Activated CD4-positive, alpha-beta memory T cell treated with anti-CD3 and anti-CD28 coated beads, Interleukin-2, amount 10 ng/mL, durations not matched to agents 7 days and 5 days (primary cell): ENCODE data around the gene ZBTB4. TPM values are rescaled to one million over a fixed set of nuclear protein-coding genes. Genes with fewer than 3 reads are reported as not detected.
A peak's percentile ranks its signal among the peaks of the same experiment; 100 is the strongest.

Source experiments
- CTCF ChIA-PET: fragments of 350-600 bp; sonication (Branson Sonifier 250); formaldehyde crosslinking; loops from one replicate; lab custom pipeline; 2021; ENCODE audit warnings: antibody characterized with exemption, inconsistent platforms; lab: Charles Lee
- POLR2A ChIA-PET: fragments of 350-600 bp; sonication (Branson Sonifier 250); formaldehyde crosslinking; loops from one replicate; lab custom pipeline; 2021; ENCODE audit warnings: antibody characterized with exemption; lab: Charles Lee
- DNase-seq: peaks from one replicate; pipeline ENCODE4 v3.0.0-alpha.2; 2020
- H3K27ac Mint-ChIP-seq: one replicate; pipeline ENCODE4 v1.8.0; 2021; ENCODE audit warnings: mild to moderate bottlenecking, mixed read lengths
- H3K27me3 Mint-ChIP-seq: one replicate; pipeline ENCODE4 v1.8.0; 2021; ENCODE audit warnings: mixed read lengths
- H3K36me3 Mint-ChIP-seq: one replicate; pipeline ENCODE4 v1.8.0; 2021; ENCODE audit warnings: low read depth, mixed read lengths
- H3K4me1 Mint-ChIP-seq: one replicate; pipeline ENCODE4 v1.8.0; 2021; ENCODE audit warnings: mixed read lengths
- H3K4me3 Mint-ChIP-seq: one replicate; pipeline ENCODE4 v1.8.0; 2021; ENCODE audit warnings: mild to moderate bottlenecking, mixed read lengths
- H3K9me3 Mint-ChIP-seq: one replicate; pipeline ENCODE4 v1.8.0; 2021; ENCODE audit warnings: mixed read lengths
- total RNA-seq, 2 experiments: library from RNA; stranded (reverse); gene quantifications; one replicate each; pipeline ENCODE4 v1.2.3, GENCODE V29; 2021

The ZBTB4 gene, protein sequence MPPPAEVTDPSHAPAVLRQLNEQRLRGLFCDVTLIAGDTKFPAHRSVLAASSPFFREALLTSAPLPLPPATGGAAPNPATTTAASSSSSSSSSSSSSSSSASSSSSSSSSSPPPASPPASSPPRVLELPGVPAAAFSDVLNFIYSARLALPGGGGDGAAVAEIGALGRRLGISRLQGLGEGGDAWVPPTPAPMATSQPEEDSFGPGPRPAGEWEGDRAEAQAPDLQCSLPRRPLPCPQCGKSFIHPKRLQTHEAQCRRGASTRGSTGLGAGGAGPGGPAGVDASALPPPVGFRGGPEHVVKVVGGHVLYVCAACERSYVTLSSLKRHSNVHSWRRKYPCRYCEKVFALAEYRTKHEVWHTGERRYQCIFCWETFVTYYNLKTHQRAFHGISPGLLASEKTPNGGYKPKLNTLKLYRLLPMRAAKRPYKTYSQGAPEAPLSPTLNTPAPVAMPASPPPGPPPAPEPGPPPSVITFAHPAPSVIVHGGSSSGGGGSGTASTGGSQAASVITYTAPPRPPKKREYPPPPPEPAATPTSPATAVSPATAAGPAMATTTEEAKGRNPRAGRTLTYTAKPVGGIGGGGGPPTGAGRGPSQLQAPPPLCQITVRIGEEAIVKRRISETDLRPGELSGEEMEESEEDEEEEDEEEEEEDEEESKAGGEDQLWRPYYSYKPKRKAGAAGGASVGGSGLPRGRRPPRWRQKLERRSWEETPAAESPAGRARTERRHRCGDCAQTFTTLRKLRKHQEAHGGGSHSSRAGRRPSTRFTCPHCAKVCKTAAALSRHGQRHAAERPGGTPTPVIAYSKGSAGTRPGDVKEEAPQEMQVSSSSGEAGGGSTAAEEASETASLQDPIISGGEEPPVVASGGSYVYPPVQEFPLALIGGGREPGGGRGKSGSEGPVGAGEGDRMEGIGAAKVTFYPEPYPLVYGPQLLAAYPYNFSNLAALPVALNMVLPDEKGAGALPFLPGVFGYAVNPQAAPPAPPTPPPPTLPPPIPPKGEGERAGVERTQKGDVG
- total RNA-seq, result 10 to 100 TPM; 27.4 to 27.9 TPM

DNA sequence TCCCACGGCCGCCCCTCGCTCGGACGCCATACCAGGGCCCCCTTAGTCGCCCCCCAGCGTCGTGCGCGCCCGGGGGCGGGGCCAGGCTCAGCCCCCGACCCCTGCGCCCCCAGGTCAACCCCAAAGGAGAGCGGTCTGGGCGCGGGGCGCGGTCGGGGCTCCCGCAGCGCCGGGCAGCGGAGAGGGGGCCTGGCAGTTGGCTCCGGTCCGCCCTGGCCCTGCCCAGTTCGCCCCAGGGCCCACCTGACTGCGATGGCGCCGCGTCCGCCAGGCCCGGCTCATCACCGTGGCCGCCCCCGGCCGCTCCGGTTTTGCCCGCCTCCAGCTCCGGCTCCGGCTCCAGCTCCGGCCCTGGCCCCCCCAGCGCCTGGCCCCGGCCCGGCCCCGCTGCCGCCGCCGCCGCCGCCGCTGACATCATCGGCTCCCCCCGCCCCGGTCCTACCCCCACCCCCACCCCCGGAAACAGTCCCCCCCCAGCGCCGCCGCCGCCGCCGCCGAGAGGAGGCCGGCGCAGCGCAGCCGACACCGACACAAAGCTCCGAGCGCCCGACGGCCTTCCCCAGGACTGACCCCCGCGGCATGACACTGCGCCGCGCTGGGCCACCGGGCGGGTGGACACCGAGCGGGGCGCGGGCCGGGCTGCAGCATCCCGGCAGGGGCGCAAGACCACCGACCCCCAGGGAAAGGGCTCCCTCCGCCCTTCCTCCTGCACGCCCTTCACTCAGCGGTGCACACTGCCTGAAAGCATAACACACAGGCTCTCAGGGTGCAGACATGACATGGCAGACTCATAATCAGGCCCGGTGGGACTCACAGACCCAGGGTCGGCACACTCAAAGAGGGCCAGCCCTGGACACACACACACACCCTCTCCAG, at the start of gene ZBTB4:
Gene ZBTB4 (minus strand): TSS at position 419 of the 876 bp plus-strand sequence. CDS start 12,830 bp downstream, outside the sequence.
- peak within 1 kb of the TSS; percentile 88 for H3K4me3 Mint-ChIP-seq
- H3K36me3 Mint-ChIP-seq, result peaks cover 9% of the 10 kb centered on the region
- POLR2A ChIA-PET, result interaction anchor here (0.6 to 13.0 kb wide), 17 partner anchors 8 to 355 kb away, joined by 3 to 232 read pairs (median 6); partner anchors contain the start of genes ACAP1, CD68, CHRNB1 and FGF11
- H3K27ac Mint-ChIP-seq, result peak within 1 kb of the TSS; percentile 83
- peaks cover 59% of the 10 kb centered on the region for H3K4me1 Mint-ChIP-seq
- H3K27me3 Mint-ChIP-seq, result no peaks in the 10 kb centered on the region
- peak; percentile 62 for DNase-seq
- no peaks in the 10 kb centered on the region for H3K9me3 Mint-ChIP-seq
- CTCF ChIA-PET, result interaction anchor here (1.3 to 2.7 kb wide), 4 partner anchors 36 to 123 kb away, joined by 3 to 14 read pairs (median 5); no protein-coding TSS in a partner anchor

DNA sequence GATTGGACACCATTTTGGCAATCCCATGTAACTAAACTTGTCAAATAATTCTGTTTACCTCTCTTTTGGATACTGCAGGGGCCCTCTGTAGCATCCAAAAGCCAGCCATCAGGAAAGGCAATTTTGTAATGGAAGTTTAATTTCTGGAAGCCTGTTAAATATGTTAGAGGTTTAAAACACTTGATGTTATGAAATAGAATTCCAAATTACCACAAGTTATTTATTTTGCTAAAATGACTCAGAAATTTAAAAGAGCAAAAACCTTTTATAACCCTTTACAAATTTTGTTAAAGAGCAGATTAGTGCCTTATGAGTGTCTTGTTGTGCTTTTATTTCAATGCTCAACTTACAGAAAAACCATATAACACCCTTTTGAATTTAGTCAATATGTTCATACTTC, 49.4 kb upstream of the ZBTB4 start:
- Mint-ChIP-seq H3K36me3 (peaks cover 3% of the 10 kb centered on the region), H3K9me3 (peaks cover 18% of the 10 kb centered on the region), H3K27me3 (no peaks in the 10 kb centered on the region), H3K4me1 (no peaks in the 10 kb centered on the region), H3K27ac (no peak overlapping the region), H3K4me3 (no peak overlapping the region)
- ChIA-PET POLR2A (no interaction called here), CTCF (no interaction called here)
- no peak for DNase-seq

DNA sequence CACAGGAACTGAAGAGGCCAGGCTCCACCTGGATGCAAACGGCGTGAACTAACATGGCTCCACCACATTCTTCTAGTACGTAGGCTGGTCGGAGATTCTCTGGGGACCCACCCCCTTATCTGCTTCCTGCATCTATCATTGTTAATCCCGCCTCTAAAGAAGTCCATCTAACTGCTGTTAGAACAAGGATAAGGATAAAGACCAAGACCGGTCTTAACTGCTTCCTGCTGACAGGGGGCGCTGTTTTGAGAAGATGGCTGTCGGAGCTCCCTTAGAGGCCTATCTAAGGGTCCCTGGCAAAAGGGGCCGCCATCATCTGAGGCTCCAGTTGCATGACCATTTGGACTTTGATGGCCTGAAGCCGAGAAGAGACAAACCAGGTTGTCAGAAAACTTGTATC, 43.6 kb upstream of the ZBTB4 start:
- Mint-ChIP-seq H3K36me3 (no peaks in the 10 kb centered on the region), H3K27me3 (no peaks in the 10 kb centered on the region), H3K4me1 (no peaks in the 10 kb centered on the region), H3K27ac (no peak overlapping the region), H3K4me3 (no peak overlapping the region), H3K9me3 (peaks cover 9% of the 10 kb centered on the region)
- ChIA-PET CTCF (interaction anchor here (0.7 to 15.8 kb wide), 6 partner anchors 8 to 257 kb away, joined by 3 to 207 read pairs (median 4); partner anchors contain the start of genes SENP3 and TNFSF13), POLR2A (interaction anchor here (1.2 kb wide), 1 partner anchor 38 kb away, joined by 4 read pairs; no protein-coding TSS in a partner anchor)
- peak; percentile 53 for DNase-seq

DNA sequence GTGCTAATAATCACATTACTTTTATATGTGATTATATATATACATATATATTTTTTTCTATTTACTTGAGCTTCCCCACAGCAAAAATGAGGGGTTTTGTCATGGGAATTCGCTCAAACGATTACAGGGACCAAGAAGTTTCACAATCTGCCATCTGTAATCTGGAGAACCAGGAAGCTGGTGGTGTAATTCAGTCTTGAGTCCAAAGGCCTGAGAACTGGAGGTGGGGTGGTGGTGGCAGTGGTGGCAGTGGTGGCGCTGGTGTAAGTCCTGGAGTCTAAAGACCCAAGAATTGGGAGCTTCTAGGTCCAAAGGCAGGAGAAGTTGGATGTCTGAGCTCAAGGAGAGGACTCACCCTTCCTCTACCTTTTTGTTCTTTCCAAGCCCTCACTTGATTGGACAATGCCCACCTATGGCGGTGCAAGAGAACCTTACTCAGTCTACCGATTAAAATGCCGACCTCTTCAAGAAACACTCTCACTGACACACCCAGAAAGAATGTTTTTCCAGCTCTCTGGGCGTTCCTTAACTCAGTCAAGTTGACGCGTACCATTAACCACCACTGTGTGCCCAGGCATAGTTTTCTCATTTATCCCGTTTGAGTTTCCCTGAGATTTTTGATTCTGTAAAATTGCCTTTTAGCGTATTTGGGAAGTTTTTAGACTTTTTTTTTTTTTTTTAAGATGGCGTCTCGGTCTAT, 36.6 kb upstream of the ZBTB4 start:
- H3K36me3 Mint-ChIP-seq, result peaks cover 40% of the 10 kb centered on the region
- no peaks in the 10 kb centered on the region for H3K27me3 Mint-ChIP-seq
- no peak for DNase-seq
- no peak overlapping the region for H3K4me3 Mint-ChIP-seq
- H3K27ac Mint-ChIP-seq, result no peak overlapping the region
- no peaks in the 10 kb centered on the region for H3K9me3 Mint-ChIP-seq
- H3K4me1 Mint-ChIP-seq, result no peaks in the 10 kb centered on the region
- POLR2A ChIA-PET, result interaction anchor here (0.7 to 1.7 kb wide), 8 partner anchors 9 to 79 kb away, joined by 3 to 6 read pairs (median 4); partner anchors contain the start of genes POLR2A and SENP3
- CTCF ChIA-PET, result interaction anchor here (0.6 to 15.8 kb wide), 9 partner anchors 13 to 160 kb away, joined by 3 to 207 read pairs (median 9); partner anchors contain the start of genes MPDU1, SENP3, SOX15 and TNFSF12

DNA sequence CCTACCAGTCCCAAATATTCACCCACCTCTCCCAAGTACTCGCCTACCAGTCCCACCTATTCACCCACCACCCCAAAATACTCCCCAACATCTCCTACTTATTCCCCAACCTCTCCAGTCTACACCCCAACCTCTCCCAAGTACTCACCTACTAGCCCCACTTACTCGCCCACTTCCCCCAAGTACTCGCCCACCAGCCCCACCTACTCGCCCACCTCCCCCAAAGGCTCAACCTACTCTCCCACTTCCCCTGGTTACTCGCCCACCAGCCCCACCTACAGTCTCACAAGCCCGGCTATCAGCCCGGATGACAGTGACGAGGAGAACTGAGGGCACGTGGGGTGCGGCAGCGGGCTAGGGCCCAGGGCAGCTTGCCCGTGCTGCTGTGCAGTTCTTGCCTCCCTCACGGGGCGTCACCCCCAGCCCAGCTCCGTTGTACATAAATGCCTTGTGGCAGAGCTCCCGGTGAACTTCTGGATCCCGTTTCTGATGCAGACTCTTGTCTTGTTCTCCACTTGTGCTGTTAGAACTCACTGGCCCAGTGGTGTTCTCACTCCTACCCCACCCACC, 34.5 kb upstream of the ZBTB4 start:
- H3K9me3 Mint-ChIP-seq, result no peaks in the 10 kb centered on the region
- H3K27me3 Mint-ChIP-seq, result no peaks in the 10 kb centered on the region
- no peaks in the 10 kb centered on the region for H3K4me1 Mint-ChIP-seq

DNA sequence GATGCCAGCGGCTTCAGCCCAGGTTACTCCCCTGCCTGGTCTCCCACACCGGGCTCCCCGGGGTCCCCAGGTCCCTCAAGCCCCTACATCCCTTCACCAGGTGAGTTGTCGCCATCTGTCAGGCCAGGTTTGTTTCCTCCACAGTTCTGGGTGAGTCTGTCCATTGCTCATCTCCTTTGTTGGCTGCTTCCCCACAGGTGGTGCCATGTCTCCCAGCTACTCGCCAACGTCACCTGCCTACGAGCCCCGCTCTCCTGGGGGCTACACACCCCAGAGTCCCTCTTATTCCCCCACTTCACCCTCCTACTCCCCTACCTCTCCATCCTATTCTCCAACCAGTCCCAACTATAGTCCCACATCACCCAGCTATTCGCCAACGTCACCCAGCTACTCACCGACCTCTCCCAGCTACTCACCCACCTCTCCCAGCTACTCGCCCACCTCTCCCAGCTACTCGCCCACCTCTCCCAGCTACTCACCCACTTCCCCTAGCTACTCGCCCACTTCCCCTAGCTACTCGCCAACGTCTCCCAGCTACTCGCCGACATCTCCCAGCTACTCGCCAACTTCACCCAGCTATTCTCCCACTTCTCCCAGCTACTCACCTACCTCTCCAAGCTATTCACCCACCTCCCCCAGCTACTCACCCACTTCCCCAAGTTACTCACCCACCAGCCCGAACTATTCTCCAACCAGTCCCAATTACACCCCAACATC, 33.6 kb upstream of the ZBTB4 start:
- Mint-ChIP-seq H3K9me3 (no peaks in the 10 kb centered on the region), H3K27me3 (no peaks in the 10 kb centered on the region), H3K36me3 (peaks cover 66% of the 10 kb centered on the region), H3K4me1 (no peaks in the 10 kb centered on the region), H3K4me3 (no peak overlapping the region), H3K27ac (no peak overlapping the region)
- CTCF ChIA-PET, result interaction anchor here (0.7 to 15.8 kb wide), 9 partner anchors 10 to 77 kb away, joined by 3 to 207 read pairs (median 5); partner anchors contain the start of genes SENP3, SOX15, TNFSF12 and TNFSF13
- no peak for DNase-seq
- POLR2A ChIA-PET, result interaction anchor here (1.0 to 4.2 kb wide), 6 partner anchors 39 to 76 kb away, joined by 3 to 43 read pairs (median 4); partner anchors contain the start of genes SENP3 and TNFSF13

More for the DNA sequence above, 34.5 kb upstream of the ZBTB4 start:
- ChIA-PET POLR2A (interaction anchor here (1.1 to 4.2 kb wide), 7 partner anchors 38 to 174 kb away, joined by 3 to 43 read pairs (median 4); partner anchors contain the start of genes SENP3, TNFSF13, TP53 and WRAP53), CTCF (interaction anchor here (0.7 to 15.8 kb wide), 19 partner anchors 9 to 184 kb away, joined by 3 to 207 read pairs (median 4); partner anchors contain the start of genes MPDU1, NEURL4, SENP3 and SOX15)
- DNase-seq, result no peak
- Mint-ChIP-seq H3K4me3 (no peak overlapping the region), H3K36me3 (peaks cover 57% of the 10 kb centered on the region), H3K27ac (no peak overlapping the region)

DNA sequence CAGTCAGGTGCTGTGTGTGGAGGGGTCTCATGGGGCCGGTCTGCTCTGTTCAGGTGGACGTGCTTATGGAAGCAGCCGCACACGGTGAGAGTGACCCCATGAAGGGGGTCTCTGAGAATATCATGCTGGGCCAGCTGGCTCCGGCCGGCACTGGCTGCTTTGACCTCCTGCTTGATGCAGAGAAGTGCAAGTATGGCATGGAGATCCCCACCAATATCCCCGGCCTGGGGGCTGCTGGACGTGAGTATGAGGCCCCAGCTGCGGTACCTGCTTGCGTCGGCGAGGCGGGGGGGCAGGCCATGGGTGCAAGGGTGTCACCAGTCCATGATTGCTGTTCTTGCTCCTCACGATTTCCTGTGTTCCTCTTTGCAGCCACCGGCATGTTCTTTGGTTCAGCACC, 32.7 kb upstream of the ZBTB4 start:
- H3K4me1 Mint-ChIP-seq, result no peaks in the 10 kb centered on the region
- DNase-seq, result no peak
- H3K36me3 Mint-ChIP-seq, result peaks cover 74% of the 10 kb centered on the region
- no peak overlapping the region for H3K4me3 Mint-ChIP-seq
- H3K9me3 Mint-ChIP-seq, result no peaks in the 10 kb centered on the region
- ChIA-PET POLR2A (interaction anchor here (2.9 to 4.2 kb wide), 2 partner anchors 40 to 49 kb away, joined by 11 to 43 read pairs; partner anchors contain the start of gene SENP3), CTCF (interaction anchor here (0.6 to 15.8 kb wide), 3 partner anchors 22 to 47 kb away, joined by 3 to 207 read pairs (median 16); partner anchors contain the start of genes SENP3 and TNFSF13)
- H3K27me3 Mint-ChIP-seq, result no peaks in the 10 kb centered on the region
- no peak overlapping the region for H3K27ac Mint-ChIP-seq

DNA sequence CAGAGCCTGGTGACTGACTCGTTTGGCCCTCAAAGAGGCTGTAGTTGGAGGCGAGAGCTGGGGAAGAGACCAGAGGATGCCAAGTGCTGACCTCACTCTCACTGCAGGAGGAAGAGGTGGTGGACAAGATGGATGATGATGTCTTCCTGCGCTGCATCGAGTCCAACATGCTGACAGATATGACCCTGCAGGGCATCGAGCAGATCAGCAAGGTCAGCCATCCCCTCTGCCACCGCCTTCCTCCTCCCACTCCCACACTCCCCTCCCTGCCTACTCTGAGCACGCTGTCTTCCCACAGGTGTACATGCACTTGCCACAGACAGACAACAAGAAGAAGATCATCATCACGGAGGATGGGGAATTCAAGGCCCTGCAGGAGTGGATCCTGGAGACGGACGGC, 31.7 kb upstream of the ZBTB4 start:
- H3K4me1 Mint-ChIP-seq, result no peaks in the 10 kb centered on the region
- ChIA-PET POLR2A (interaction anchor here (4.2 kb wide), 1 partner anchor 50 kb away, joined by 43 read pairs; the partner anchor contains the start of gene SENP3), CTCF (interaction anchor here (1.1 kb wide), 1 partner anchor 50 kb away, joined by 3 read pairs; the partner anchor contains the start of gene SENP3)
- no peak overlapping the region for H3K4me3 Mint-ChIP-seq
- no peak overlapping the region for H3K27ac Mint-ChIP-seq
- peaks cover 77% of the 10 kb centered on the region for H3K36me3 Mint-ChIP-seq
- no peaks in the 10 kb centered on the region for H3K27me3 Mint-ChIP-seq
- no peaks in the 10 kb centered on the region for H3K9me3 Mint-ChIP-seq
- DNase-seq, result no peak

DNA sequence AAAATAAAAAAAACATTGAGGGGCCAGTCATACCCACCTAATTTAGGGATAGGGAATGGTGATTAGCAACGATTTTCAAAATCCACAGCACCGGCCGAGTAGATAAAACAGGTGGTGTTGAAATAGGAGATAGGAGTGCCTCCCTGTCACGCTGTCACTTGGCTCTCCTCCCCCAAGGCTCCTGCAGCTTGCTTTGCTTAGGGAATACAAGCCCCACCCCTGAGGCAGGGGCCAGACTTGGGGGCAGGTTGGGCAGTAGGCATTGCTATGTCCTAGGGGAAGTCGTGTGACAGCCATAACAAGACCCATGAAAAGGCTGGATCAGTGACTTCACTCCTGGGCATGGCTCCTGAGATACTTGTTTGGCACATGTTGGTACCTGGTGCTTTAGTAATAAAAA, 30.5 kb upstream of the ZBTB4 start:
- H3K36me3 Mint-ChIP-seq, result peaks cover 79% of the 10 kb centered on the region
- no peak for DNase-seq
- no peaks in the 10 kb centered on the region for H3K27me3 Mint-ChIP-seq
- H3K4me1 Mint-ChIP-seq, result no peaks in the 10 kb centered on the region
- H3K27ac Mint-ChIP-seq, result no peak overlapping the region
- CTCF ChIA-PET, result interaction anchor here (2.8 kb wide), 1 partner anchor 51 kb away, joined by 15 read pairs; no protein-coding TSS in a partner anchor
- POLR2A ChIA-PET, result no interaction called here
- no peaks in the 10 kb centered on the region for H3K9me3 Mint-ChIP-seq
- H3K4me3 Mint-ChIP-seq, result no peak overlapping the region

DNA sequence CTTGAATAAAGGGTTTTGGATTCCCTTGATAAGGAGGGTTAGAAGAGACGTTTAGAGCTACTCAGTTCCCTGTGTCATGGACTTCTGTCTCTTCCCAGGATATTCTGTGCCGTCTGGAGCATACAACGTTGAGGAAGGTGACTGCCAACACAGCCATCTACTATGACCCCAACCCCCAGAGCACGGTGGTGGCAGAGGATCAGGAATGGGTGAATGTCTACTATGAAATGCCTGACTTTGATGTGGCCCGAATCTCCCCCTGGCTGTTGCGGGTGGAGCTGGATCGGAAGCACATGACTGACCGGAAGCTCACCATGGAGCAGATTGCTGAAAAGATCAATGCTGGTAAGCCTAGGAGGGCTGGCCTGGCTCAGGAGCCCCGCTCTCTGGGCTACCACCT, 29.4 kb upstream of the ZBTB4 start:
- ChIA-PET POLR2A (interaction anchor here (0.9 kb wide), 1 partner anchor 25 kb away, joined by 5 read pairs; the partner anchor contains the start of gene POLR2A), CTCF (interaction anchor here (1.1 to 2.8 kb wide), 3 partner anchors 17 to 72 kb away, joined by 3 to 15 read pairs (median 5); no protein-coding TSS in a partner anchor)
- no peak for DNase-seq
- H3K9me3 Mint-ChIP-seq, result no peaks in the 10 kb centered on the region
- H3K36me3 Mint-ChIP-seq, result peaks cover 75% of the 10 kb centered on the region
- no peak overlapping the region for H3K27ac Mint-ChIP-seq
- H3K27me3 Mint-ChIP-seq, result no peaks in the 10 kb centered on the region
- H3K4me3 Mint-ChIP-seq, result no peak overlapping the region
- H3K4me1 Mint-ChIP-seq, result no peaks in the 10 kb centered on the region
